K562 (cell line): ENCODE data around the gene VSTM2B. TPM values are rescaled to one million over a fixed set of nuclear protein-coding genes. Genes with fewer than 3 reads are reported as not detected.

Source experiments
- ATAC-seq: fragments of 200-7000 bp; cut with Tn5 transposase; 3 replicates; pipeline ENCODE4 v1.9.1; 2020; ENCODE audit warnings: moderate library complexity
- BruUV-seq: library from RNA; stranded (reverse); fragments of 400-500 nt; replicated peaks from 2 replicates; lab custom pipeline; 2021; lab: Mats Ljungman, UMichigan
- CTCF ChIA-PET: fragments of 300-600 bp; formaldehyde crosslinking; extraction: SDS; loops from one replicate; lab custom pipeline; 2021; ENCODE audit warnings: low intra/inter-chr PET ratio; lab: Yijun Ruan, JAX
- POLR2A ChIA-PET: fragments of 300-600, 350-650 bp; sonication (Branson Sonifier 250); formaldehyde crosslinking; extraction: SDS; loops from one replicate; lab custom pipeline; 2021; ENCODE audit warnings: antibody characterized with exemption, inconsistent platforms; lab: Yijun Ruan, JAX
- DNase-seq, 4 experiments: peaks; one replicate each; pipeline versions ENCODE4 v3.0.0 to v3.0.0-alpha.2; 2011 to 2018; ENCODE audit warnings: low spot score in 3 of 4, mixed read lengths in 3 of 4; ENCODE audit errors: extremely low read depth in 1 of 4
- FAIRE-seq: peaks from 2 replicates; lab custom pipeline; 2011; peaks lifted over from hg19 to GRCh38; lab: Jason Lieb, UNC
- H2AFZ ChIP-seq: 2 replicates; pipeline ENCODE4 v1.6.0; 2011; ENCODE audit warnings: low read depth, low read length, control low read depth, inconsistent platforms
- H3K27ac ChIP-seq: fragments of 200-600 bp; 3 replicates; pipeline ENCODE4 v1.8.0; 2011; ENCODE audit warnings: low read depth, mild to moderate bottlenecking, control low read depth, inconsistent platforms, low read length, moderate library complexity, mixed read lengths; ENCODE audit errors: extremely low read depth
- H3K27me3 ChIP-seq, 2 experiments: fragments of 300-600 bp in 1 of 2; 2 replicates in 1 of 2; 3 replicates in 1 of 2; pipeline versions ENCODE4 v1.6.0 to v1.8.0; 2011; ENCODE audit warnings: inconsistent platforms in 2 of 2, low read length in 2 of 2, mild to moderate bottlenecking in 1 of 2, mixed read lengths in 1 of 2, moderate library complexity in 1 of 2; ENCODE audit not compliant: control insufficient read depth in 2 of 2, insufficient read depth in 2 of 2
- H3K36me3 ChIP-seq: fragments of 300-600 bp; 3 replicates; pipeline ENCODE4 v1.8.0; 2011; ENCODE audit warnings: mild to moderate bottlenecking, low read length, inconsistent platforms; ENCODE audit not compliant: control insufficient read depth, insufficient read depth
- H3K4me1 ChIP-seq, 2 experiments: fragments of 200-600 bp in 1 of 2; replicated peaks in 1 of 2; 2 replicates in 1 of 2; 3 replicates in 1 of 2; pipeline versions ENCODE4 v1.5.1 to v1.8.0; 2011; ENCODE audit warnings: inconsistent platforms in 2 of 2, low read length in 2 of 2, mild to moderate bottlenecking in 1 of 2, mixed read lengths in 1 of 2, moderate library complexity in 1 of 2; ENCODE audit not compliant: control insufficient read depth in 2 of 2, insufficient read depth in 2 of 2
- H3K4me2 ChIP-seq: 2 replicates; pipeline ENCODE4 v1.6.1; 2011; ENCODE audit warnings: low read length, control low read depth, inconsistent platforms, mixed read lengths; ENCODE audit not compliant: insufficient read depth
- H3K4me3 ChIP-seq: fragments of 200-600 bp; sonication (generic), shearing (Covaris generic); 2 replicates; pipeline ENCODE4 v1.5.1; 2016; ENCODE audit warnings: control low read depth, inconsistent platforms
- H3K79me2 ChIP-seq: fragments of 200-600 bp; 3 replicates; pipeline ENCODE4 v1.8.0; 2011; ENCODE audit warnings: low read length, inconsistent platforms; ENCODE audit not compliant: control insufficient read depth, insufficient read depth
- H3K9ac ChIP-seq, 2 experiments: 2 replicates each; pipeline versions ENCODE4 v1.6.0 to v1.6.1; 2011; ENCODE audit warnings: low read depth in 2 of 2, low read length in 2 of 2, control low read depth in 1 of 2, inconsistent platforms in 1 of 2, mild to moderate bottlenecking in 1 of 2, mixed read lengths in 1 of 2; ENCODE audit not compliant: insufficient read depth in 1 of 2
- H3K9me1 ChIP-seq: one replicate; pipeline ENCODE4 v1.6.0; 2011; ENCODE audit warnings: inconsistent platforms, mild to moderate bottlenecking, low read length, moderate library complexity; ENCODE audit not compliant: control insufficient read depth, insufficient read depth
- H3K9me3 ChIP-seq: replicated peaks from 2 replicates; pipeline ENCODE4 v1.5.1; 2011; ENCODE audit warnings: low read depth, low read length, inconsistent platforms; ENCODE audit not compliant: control insufficient read depth, insufficient read depth
- H4K20me1 ChIP-seq: replicated peaks from 2 replicates; pipeline ENCODE4 v1.6.1; 2011; ENCODE audit warnings: low read length, inconsistent platforms, mixed read lengths; ENCODE audit not compliant: control insufficient read depth, insufficient read depth
- ETV5 ChIP-seq: sonication (generic); formaldehyde crosslinking; IDR thresholded peaks from 2 replicates; pipeline ENCODE4 v1.4.0; 2020; ENCODE audit warnings: low read depth, mild to moderate bottlenecking, missing genetic modification reagents
- ETV6 ChIP-seq, 3 experiments: fragments of 150-350 bp in 1 of 3; sonication (generic) in 1 of 3; formaldehyde crosslinking in 1 of 3; IDR thresholded peaks; 2 replicates each; pipeline versions ENCODE4 v1.6.1 to v1.8.0; 2014 to 2022; ENCODE audit warnings: borderline replicate concordance in 2 of 3, low read depth in 2 of 3, antibody characterized with exemption in 1 of 3, low read length in 1 of 3, mild to moderate bottlenecking in 1 of 3, missing genetic modification reagents in 1 of 3
- HDAC2 ChIP-seq: fragments of 450-650 bp; IDR thresholded peaks from 2 replicates; pipeline ENCODE4 v1.6.1; 2016; ENCODE audit warnings: mild to moderate bottlenecking
- NFE2L1 ChIP-seq: fragments of 450-650 bp; IDR thresholded peaks from 2 replicates; pipeline ENCODE4 v1.6.1; 2016; ENCODE audit warnings: missing genetic modification characterization, low read depth, mild to moderate bottlenecking, missing compliant biosample characterization, moderate library complexity, borderline replicate concordance
- SETDB1 ChIP-seq: IDR thresholded peaks from one replicate; pipeline ENCODE4 v1.6.1; 2012; ENCODE audit warnings: low read length, control low read depth, inconsistent platforms
- SIX5 ChIP-seq, 2 experiments: IDR thresholded peaks; 2 replicates each; pipeline ENCODE4 v1.6.1; 2011; ENCODE audit warnings: low read length in 2 of 2, borderline replicate concordance in 1 of 2, low read depth in 1 of 2, mild to moderate bottlenecking in 1 of 2, moderate library complexity in 1 of 2; ENCODE audit not compliant: insufficient read depth in 1 of 2
- TAF1 ChIP-seq: IDR thresholded peaks from 2 replicates; pipeline ENCODE4 v1.6.1; 2011; ENCODE audit warnings: mild to moderate bottlenecking, low read length, moderate library complexity; ENCODE audit not compliant: insufficient read depth, control insufficient read depth, severe bottlenecking; ENCODE audit errors: extremely low read depth
- TFAP4 ChIP-seq: sonication (generic); formaldehyde crosslinking; IDR thresholded peaks from 2 replicates; pipeline ENCODE4 v1.8.0; 2022; ENCODE audit warnings: missing genetic modification reagents, mild to moderate bottlenecking, moderate library complexity, borderline replicate concordance
- TRIM28 ChIP-seq: fragments of 450-650 bp; IDR thresholded peaks from 2 replicates; pipeline ENCODE4 v1.6.1; 2017
- ZNF143 ChIP-seq: sonication (generic); formaldehyde crosslinking; IDR thresholded peaks from 2 replicates; pipeline ENCODE4 v1.9.0; 2022; ENCODE audit warnings: mild to moderate bottlenecking, missing genetic modification reagents
- ZNF224 ChIP-seq: sonication (generic); formaldehyde crosslinking; IDR thresholded peaks from 2 replicates; pipeline ENCODE4 v1.8.0; 2022; ENCODE audit warnings: mild to moderate bottlenecking, missing genetic modification reagents
- ZNF274 ChIP-seq: IDR thresholded peaks from 2 replicates; pipeline ENCODE4 v1.6.1; 2011; ENCODE audit warnings: low read depth, mild to moderate bottlenecking, low read length, moderate library complexity, borderline replicate concordance
- ZNF518B ChIP-seq: fragments of 250-450 bp; sonication (Bioruptor Pico); IDR thresholded peaks from 2 replicates; pipeline ENCODE4 v1.5.0; 2021; ENCODE audit warnings: mild to moderate bottlenecking, moderate library complexity
- ZNF668 ChIP-seq: fragments of 250-450 bp; sonication (Bioruptor Pico); IDR thresholded peaks from 2 replicates; pipeline ENCODE4 v1.8.0; 2022; ENCODE audit warnings: mild to moderate bottlenecking, inconsistent platforms
- WGBS: fragments of 100-300 bp; shearing (Covaris generic); methylation state at CpG from one replicate; pipeline ENCODE4 v1.1.6; 2016; ENCODE audit warnings: low coverage, mixed read lengths; ENCODE audit not compliant: insufficient coverage; ENCODE audit errors: missing lambda C conversion rate; 5-methylcytosine and 5-hydroxymethylcytosine counted together
- in situ Hi-C: fragments of 300-500 bp; cut with MboI; formaldehyde crosslinking; loops from 4 replicates; pipeline ENCODE4 v1.15.0; 2018; ENCODE audit warnings: inconsistent platforms, mixed read lengths
- intact Hi-C: fragments of 100-400 bp; cut with micrococcal nuclease; formaldehyde crosslinking; loops from 2 replicates; pipeline ENCODE4 v1.14.2; 2022
- polyA plus RNA-seq, 8 experiments: library from polyadenylated mRNA; depleted of rRNA in 4 of 8; stranded (reverse) in 5 of 8; unstranded in 3 of 8; fragments of >200 nt; fragmentation: Nextera tagmentation in 2 of 8; fragmentation: Illumina TruSeq in 1 of 8; extraction: Ambion mirVana in 2 of 8; extraction: Trizol in 1 of 8; gene quantifications; 2 replicates each; pipeline versions ENCODE4 v1.2.1 to v1.2.3, GENCODE V29; 2011 to 2014; ENCODE audit warnings: inconsistent platforms in 1 of 8, missing spikeins in 1 of 8
- total RNA-seq, 7 experiments: library from RNA; depleted of rRNA in 6 of 7; stranded (reverse); fragments of >200 nt in 6 of 7; fragmentation: Illumina TruSeq in 2 of 7; extraction: Trizol in 2 of 7; gene quantifications; 2 replicates each; pipeline versions ENCODE4 v1.2.1 to v1.2.3, GENCODE V29; 2011 to 2021; ENCODE audit warnings: low replicate concordance in 1 of 7

The VSTM2B gene
- total and polyA plus RNA-seq, 9 of the 15 experiments (the other 6 are each of a cell fraction or from before 2014, with no cell fraction given): not detected

- TF ChIP-seq ZNF518B (CRISPR knock-in tag) (no peak), ETV6 (IDR thresholded peaks at IDR 0.05; ENCODE audit: borderline replicate concordance in 1 of 2, low read depth in 2 of 2, low read length in 1 of 2) (no peak), ETV6 (CRISPR knock-in tag; IDR thresholded peaks at IDR 0.05; ENCODE audit: borderline replicate concordance) (no peak), NFE2L1 (no peak), ZNF143 (peak; percentile 64; the same call in 1 of the 2 replicates), SIX5 (IDR thresholded peaks at IDR 0.05; ENCODE audit: borderline replicate concordance in 1 of 2, insufficient read depth in 1 of 2, low read depth in 1 of 2, low read length in 2 of 2) (peak; percentile 47 to 48; a peak in 3 of 4 replicates)
Measured at GRCh38 chr19:29532097-29532496, 6.3 kb downstream of the VSTM2B start (continued).

GRCh38 chr19:29532956-29533355, 7.2 kb downstream of the VSTM2B start:
- no peaks in the 10 kb centered on the region for H3K36me3 ChIP-seq
- in situ Hi-C loops: no loop called here
- H3K9ac ChIP-seq: no peak overlapping the region
- H3K9me3 ChIP-seq: no peaks in the 10 kb centered on the region
- intact Hi-C loops: no loop called here
- no peaks in the 10 kb centered on the region for H3K79me2 ChIP-seq
- 0% methylated on average over 3 of the region's 3 CpGs for WGBS
- H2AFZ ChIP-seq: no peak overlapping the region
- H3K27ac ChIP-seq: no peak overlapping the region
- H3K4me2 ChIP-seq: no peak overlapping the region
- H3K27me3 ChIP-seq: peaks cover 7 to 23% of the 10 kb centered on the region in 2 experiments; a peak in 3 of 5 replicates
- POLR2A ChIA-PET: no interaction called here
- TF ChIP-seq HDAC2: no peak
- TF ChIP-seq ZNF274: no peak
- TF ChIP-seq TAF1: no peak
- TF ChIP-seq ZNF668: no peak
- TF ChIP-seq ETV5: no peak
- no peak for TF ChIP-seq TFAP4 (CRISPR knock-in tag)
- no peak for TF ChIP-seq SETDB1
- TF ChIP-seq TRIM28: no peak
- no peak for TF ChIP-seq ZNF224
- H3K4me1 ChIP-seq: peaks cover 0 to 16% of the 10 kb centered on the region in 2 experiments; a peak in 1 of 5 replicates
- ATAC-seq: no peak
- BruUV-seq: no TSS peak
- no peaks in the 10 kb centered on the region for H4K20me1 ChIP-seq
- no peak for DNase-seq
- no peak for FAIRE-seq
- CTCF ChIA-PET: no interaction called here
- H3K9me1 ChIP-seq: no peaks in the 10 kb centered on the region
- H3K4me3 ChIP-seq: no peak overlapping the region
